KMS-11 (cell line): Measurements from ENCODE around the gene GLIS2.
A peak's percentile ranks its signal among the peaks of the same experiment; 100 is the strongest.

ENCODE experiments used
- H2AFZ ChIP-seq: fragments of 200-600 bp; sonication (generic); 2 replicates; pipeline ENCODE4 v1.6.1; 2016; ENCODE audit warnings: antibody characterized with exemption, mixed run types, low read depth
- H3K27ac ChIP-seq: fragments of 200-600 bp; sonication (generic); 2 replicates; pipeline ENCODE4 v1.6.1; 2016; ENCODE audit warnings: mild to moderate bottlenecking, mixed run types
- H3K27me3 ChIP-seq: fragments of 200-600 bp; sonication (generic); 2 replicates; pipeline ENCODE4 v1.6.1; 2017; ENCODE audit warnings: mild to moderate bottlenecking, low read depth, mixed run types, moderate library complexity; ENCODE audit not compliant: insufficient read depth
- H3K36me3 ChIP-seq: fragments of 200-600 bp; sonication (generic); 2 replicates; pipeline ENCODE4 v1.6.1; 2017; ENCODE audit warnings: mild to moderate bottlenecking, mixed run types; ENCODE audit not compliant: insufficient read depth
- H3K4me1 ChIP-seq: fragments of 200-600 bp; sonication (generic); 2 replicates; pipeline ENCODE4 v1.6.1; 2016; ENCODE audit warnings: mild to moderate bottlenecking, low read depth, mixed run types; ENCODE audit not compliant: poor library complexity, severe bottlenecking
- H3K4me2 ChIP-seq: fragments of 200-600 bp; sonication (generic); 2 replicates; pipeline ENCODE4 v1.7.0; 2016; ENCODE audit warnings: mild to moderate bottlenecking, mixed run types
- H3K4me3 ChIP-seq: fragments of 200-600 bp; sonication (generic); IDR thresholded peaks from 2 replicates; pipeline ENCODE4 v1.6.1; 2017; ENCODE audit warnings: low read depth, low read length, mixed read lengths; ENCODE audit not compliant: insufficient read depth
- H3K79me2 ChIP-seq: fragments of 200-600 bp; sonication (generic); 2 replicates; pipeline ENCODE4 v1.6.1; 2016; ENCODE audit warnings: low read depth, mixed run types; ENCODE audit not compliant: insufficient read depth
- H3K9ac ChIP-seq: fragments of 200-600 bp; sonication (generic); 2 replicates; pipeline ENCODE4 v1.6.1; 2016; ENCODE audit warnings: mild to moderate bottlenecking, mixed run types
- H4K20me1 ChIP-seq: fragments of 200-600 bp; sonication (generic); 2 replicates; pipeline ENCODE4 v1.6.1; 2016; ENCODE audit warnings: mild to moderate bottlenecking, mixed run types; ENCODE audit not compliant: insufficient read depth
- TF ChIP-seq, protein P1 (sequence below): fragments of 200-600 bp; sonication (generic); conservative IDR thresholded peaks from 2 replicates; pipeline ENCODE4 v1.6.1; 2017; ENCODE audit warnings: low read depth, mild to moderate bottlenecking, antibody characterized with exemption, low read length, moderate library complexity, mixed read lengths

The GLIS2 gene

DNA sequence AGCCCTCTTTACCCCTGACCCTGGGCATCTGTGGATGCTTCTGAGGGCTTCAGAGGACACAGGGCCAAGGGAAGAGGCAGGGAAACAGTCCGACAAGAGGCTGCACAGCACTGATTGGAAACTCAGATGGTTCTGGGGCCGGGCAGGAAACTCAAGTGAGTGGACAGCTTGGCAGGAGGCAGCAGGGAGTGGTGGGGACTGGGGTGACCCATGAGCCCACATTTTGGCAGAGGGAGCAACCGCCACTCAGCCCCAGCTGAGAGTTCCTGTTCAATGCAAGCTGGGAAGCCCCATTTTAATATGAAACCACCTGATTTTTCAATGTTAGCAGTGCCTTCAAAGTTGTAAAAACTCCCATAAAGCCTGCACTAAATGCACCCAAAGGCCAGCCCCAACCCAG, 54.3 kb downstream of the GLIS2 start:
- Histone ChIP-seq H3K4me3 (no peak overlapping the region), H2AFZ (no peak overlapping the region), H3K4me1 (no peaks in the 10 kb centered on the region), H3K36me3 (no peaks in the 10 kb centered on the region), H3K79me2 (no peaks in the 10 kb centered on the region), H3K4me2 (no peak overlapping the region), H3K27ac (peak overlapping the region; percentile 6; the same call in 1 of the 2 replicates), H4K20me1 (no peaks in the 10 kb centered on the region), H3K9ac (no peak overlapping the region), H3K27me3 (no peaks in the 10 kb centered on the region)
- TF ChIP-seq, protein P1, sequence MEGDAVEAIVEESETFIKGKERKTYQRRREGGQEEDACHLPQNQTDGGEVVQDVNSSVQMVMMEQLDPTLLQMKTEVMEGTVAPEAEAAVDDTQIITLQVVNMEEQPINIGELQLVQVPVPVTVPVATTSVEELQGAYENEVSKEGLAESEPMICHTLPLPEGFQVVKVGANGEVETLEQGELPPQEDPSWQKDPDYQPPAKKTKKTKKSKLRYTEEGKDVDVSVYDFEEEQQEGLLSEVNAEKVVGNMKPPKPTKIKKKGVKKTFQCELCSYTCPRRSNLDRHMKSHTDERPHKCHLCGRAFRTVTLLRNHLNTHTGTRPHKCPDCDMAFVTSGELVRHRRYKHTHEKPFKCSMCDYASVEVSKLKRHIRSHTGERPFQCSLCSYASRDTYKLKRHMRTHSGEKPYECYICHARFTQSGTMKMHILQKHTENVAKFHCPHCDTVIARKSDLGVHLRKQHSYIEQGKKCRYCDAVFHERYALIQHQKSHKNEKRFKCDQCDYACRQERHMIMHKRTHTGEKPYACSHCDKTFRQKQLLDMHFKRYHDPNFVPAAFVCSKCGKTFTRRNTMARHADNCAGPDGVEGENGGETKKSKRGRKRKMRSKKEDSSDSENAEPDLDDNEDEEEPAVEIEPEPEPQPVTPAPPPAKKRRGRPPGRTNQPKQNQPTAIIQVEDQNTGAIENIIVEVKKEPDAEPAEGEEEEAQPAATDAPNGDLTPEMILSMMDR: no peak

DNA sequence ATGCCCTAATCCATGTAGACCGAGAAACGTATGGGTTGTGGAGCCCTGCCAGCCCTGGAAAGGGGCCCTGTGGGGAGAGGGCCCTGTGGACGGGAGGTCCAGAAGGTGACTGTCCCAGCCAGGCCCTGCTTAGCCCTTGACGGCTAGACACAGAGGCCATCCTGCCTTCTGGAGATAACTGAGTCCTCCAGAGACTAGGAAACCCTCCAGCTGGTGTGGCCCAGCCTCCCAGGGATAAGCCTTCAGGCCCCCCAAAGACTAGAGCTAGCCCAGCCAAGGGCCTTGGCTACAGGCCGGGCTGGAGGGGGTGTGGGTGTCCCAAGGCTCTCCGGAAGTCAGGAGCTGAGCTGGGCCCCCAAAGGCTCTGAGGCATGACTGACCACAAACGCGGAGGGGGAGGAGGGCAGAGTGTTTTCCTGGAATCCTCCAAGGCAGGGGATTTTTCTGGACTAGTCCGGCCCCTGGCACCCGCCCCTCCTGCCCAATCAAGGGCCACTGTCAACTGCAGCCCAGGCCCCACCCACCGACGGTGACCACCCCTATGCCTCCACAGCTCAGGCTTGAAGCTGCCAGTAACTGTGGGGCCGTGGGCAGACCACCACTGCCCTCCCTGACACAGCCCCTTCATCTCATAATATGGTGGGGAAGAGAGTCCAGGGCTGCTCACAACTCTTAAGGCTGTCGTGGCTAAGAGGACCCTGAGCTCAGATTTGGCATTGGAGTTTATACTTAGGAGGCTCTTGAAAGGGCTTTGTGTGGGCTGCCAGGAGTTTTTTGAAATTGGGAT, 54.9 kb downstream of the GLIS2 start:
- no peak overlapping the region for H3K9ac ChIP-seq
- no peaks in the 10 kb centered on the region for H4K20me1 ChIP-seq
- TF ChIP-seq, protein P1: no peak
- H3K79me2 ChIP-seq: no peaks in the 10 kb centered on the region
- H3K36me3 ChIP-seq: no peaks in the 10 kb centered on the region
- no peak overlapping the region for H2AFZ ChIP-seq
- H3K27me3 ChIP-seq: no peaks in the 10 kb centered on the region
- peak overlapping the region; percentile 6; the same call in 1 of the 2 replicates for H3K27ac ChIP-seq
- H3K4me1 ChIP-seq: no peaks in the 10 kb centered on the region
- H3K4me3 ChIP-seq: no peak overlapping the region
- no peak overlapping the region for H3K4me2 ChIP-seq

DNA sequence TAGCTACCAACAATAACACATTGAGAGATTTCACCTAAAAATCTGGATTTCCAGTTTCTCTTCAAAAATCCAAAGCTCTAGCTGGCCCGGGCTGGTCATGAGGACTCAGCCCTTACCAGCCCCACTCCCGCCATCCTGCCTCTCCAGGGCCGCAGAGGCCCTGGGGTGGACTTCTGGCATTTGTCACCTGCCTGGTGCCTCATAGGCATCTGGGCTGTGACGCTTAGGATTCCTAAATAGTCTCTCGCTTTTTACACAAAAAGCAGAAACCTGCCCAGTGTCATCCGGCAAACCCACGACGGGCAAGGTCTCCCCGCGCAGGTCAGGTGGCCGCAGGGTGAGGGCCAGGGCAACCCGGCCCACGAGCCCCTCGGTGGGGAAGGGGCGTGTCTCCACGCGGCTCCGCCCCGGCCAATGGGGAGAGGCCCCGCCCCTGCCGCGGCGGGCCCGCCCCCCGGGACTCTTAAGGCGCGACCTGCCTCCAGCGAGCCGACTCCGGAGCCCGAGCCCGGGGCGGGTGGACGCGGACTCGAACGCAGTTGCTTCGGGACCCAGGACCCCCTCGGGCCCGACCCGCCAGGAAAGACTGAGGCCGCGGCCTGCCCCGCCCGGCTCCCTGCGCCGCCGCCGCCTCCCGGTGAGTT, 55.6 kb downstream of the GLIS2 start, which contains the start of gene VASN:
Gene VASN (plus strand): TSS at position 492 of the 644 bp plus-strand sequence. CDS start 9,030 bp downstream, outside the sequence.
- Histone ChIP-seq H3K36me3 (no peaks in the 10 kb centered on the region), H3K4me3 (no peak within 1 kb of the TSS), H3K4me1 (no peaks in the 10 kb centered on the region), H3K27me3 (no peaks in the 10 kb centered on the region), H3K4me2 (no peak within 1 kb of the TSS), H3K9ac (no peak within 1 kb of the TSS), H3K27ac (no peak within 1 kb of the TSS), H4K20me1 (no peaks in the 10 kb centered on the region), H3K79me2 (no peaks in the 10 kb centered on the region), H2AFZ (no peak within 1 kb of the TSS)
- TF ChIP-seq, protein P1: no peak

DNA sequence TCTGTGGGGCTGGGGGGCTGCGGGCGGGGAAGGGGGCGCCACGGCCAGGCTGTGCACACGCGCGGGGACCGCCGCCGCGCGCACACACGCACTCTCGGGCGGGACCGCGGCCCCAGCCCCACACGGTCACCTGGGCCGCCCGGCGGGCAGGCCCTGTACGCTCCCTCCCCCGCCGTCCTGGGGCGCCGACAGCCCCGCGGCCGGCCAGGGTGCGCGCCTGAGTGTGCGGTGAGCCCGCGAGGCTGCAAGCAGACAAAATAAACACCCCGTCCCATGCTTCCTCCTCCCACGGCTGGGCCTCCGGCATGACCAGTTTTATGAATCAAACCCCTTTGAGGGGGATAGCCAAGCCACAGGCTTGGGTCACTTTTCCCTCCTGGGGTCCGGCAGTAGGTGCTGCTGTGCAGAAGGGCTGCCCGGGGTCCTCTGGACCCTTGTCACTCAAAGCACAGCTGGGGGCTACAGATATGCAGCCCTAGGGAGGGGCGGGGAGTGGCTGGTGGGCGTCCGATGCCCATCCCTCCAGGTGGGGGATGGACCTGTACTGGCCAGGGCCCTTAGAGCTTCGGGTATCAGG, 56.2 kb downstream of the GLIS2 start:
- Histone ChIP-seq H2AFZ (no peak overlapping the region), H3K4me3 (no peak overlapping the region), H3K36me3 (no peaks in the 10 kb centered on the region), H4K20me1 (no peaks in the 10 kb centered on the region), H3K27ac (no peak overlapping the region), H3K79me2 (no peaks in the 10 kb centered on the region), H3K27me3 (no peaks in the 10 kb centered on the region), H3K4me1 (no peaks in the 10 kb centered on the region), H3K9ac (no peak overlapping the region), H3K4me2 (no peak overlapping the region)
- TF ChIP-seq, protein P1: no peak
